GM18907 (cell line): ENCODE measurements around the gene DCAF10.
"Not testable (repeated sequence)": the region's sequence is repeated elsewhere in the genome, so short reads cannot be mapped to it uniquely, and the experiment has no call there.

ENCODE experiments used
- ATAC-seq: cut with Tn5 transposase; IDR thresholded peaks from one replicate; pipeline ENCODE4 v1.9.1; 2021; ENCODE audit warnings: mild to moderate bottlenecking, moderate library complexity; ENCODE audit not compliant: unreplicated experiment

The DCAF10 gene

GRCh38 chr9:37859043-37859442 is 58.4 kb downstream of the DCAF10 start:
- no peak for ATAC-seq

GRCh38 chr9:37862530-37862929 is 61.9 kb downstream of the DCAF10 start:
- no peak for ATAC-seq

- no peak for ATAC-seq
These were observed 69.6 kb downstream of the DCAF10 start for GRCh38 chr9:37870081-37870798.

GRCh38 chr9:37870799-37871176 is 70.2 kb downstream of the DCAF10 start:
- no peak for ATAC-seq

- ATAC-seq: no peak
These were observed 73.4 kb downstream of the DCAF10 start for GRCh38 chr9:37873955-37874354.

GRCh38 chr9:37876376-37876775 is 75.8 kb downstream of the DCAF10 start:
- ATAC-seq: no peak

- no peak for ATAC-seq
These were observed 80.4 kb downstream of the DCAF10 start for GRCh38 chr9:37880916-37881479.

GRCh38 chr9:37887977-37888583 is 87.5 kb downstream of the DCAF10 start:
- not testable (repeated sequence) for ATAC-seq

GRCh38 chr9:37889536-37889935 is 88.9 kb downstream of the DCAF10 start:
- ATAC-seq: no peak

GRCh38 chr9:37891042-37891441 is 90.4 kb downstream of the DCAF10 start:
- not testable (repeated sequence) for ATAC-seq

- ATAC-seq: no peak
These were observed 91.5 kb downstream of the DCAF10 start for GRCh38 chr9:37892063-37892462.

GRCh38 chr9:37897665-37898064 is 97.1 kb downstream of the DCAF10 start:
- no peak for ATAC-seq

GRCh38 chr9:37899041-37899440 is 98.4 kb downstream of the DCAF10 start:
- no peak for ATAC-seq

GRCh38 chr9:37902131-37902530 is 101.5 kb downstream of the DCAF10 start:
- no peak for ATAC-seq

GRCh38 chr9:37902796-37903646 is 102.4 kb downstream of the DCAF10 start:
- ATAC-seq: peak; percentile 15

- peak; percentile 88 for ATAC-seq
These were observed 103.2 kb downstream of the DCAF10 start, which contains the start of gene SLC25A51 for GRCh38 chr9:37903647-37904444. TSS of gene SLC25A51 (minus strand) at chr9:37904127. CDS start at chr9:37888550, 15,577 bp downstream.

GRCh38 chr9:37904445-37905130 is 104.0 kb downstream of the DCAF10 start:
- ATAC-seq: no peak

GRCh38 chr9:37905131-37905505 is 104.5 kb downstream of the DCAF10 start:
- ATAC-seq: no peak

GRCh38 chr9:37905776-37906175 is 105.2 kb downstream of the DCAF10 start:
- ATAC-seq: no peak
